Nephron (organoid): ENCODE data around the gene FN1.

ENCODE experiments used
- H3K27ac Mint-ChIP-seq, 3 experiments: 2 replicates each; pipeline ENCODE4 v1.8.0; 2020; ENCODE audit warnings: mixed read lengths in 3 of 3, mild to moderate bottlenecking in 2 of 3, moderate library complexity in 1 of 3
- H3K27me3 Mint-ChIP-seq: 2 replicates; pipeline ENCODE4 v1.8.0; 2021; ENCODE audit warnings: low read depth, mild to moderate bottlenecking, moderate library complexity, mixed read lengths
- H3K36me3 Mint-ChIP-seq: 2 replicates; pipeline ENCODE4 v1.8.0; 2020; ENCODE audit warnings: low read depth, mixed read lengths
- H3K4me1 Mint-ChIP-seq: 2 replicates; pipeline ENCODE4 v1.8.0; 2020; ENCODE audit warnings: mixed read lengths
- H3K4me3 Mint-ChIP-seq, 3 experiments: 2 replicates each; pipeline ENCODE4 v1.8.0; 2020; ENCODE audit warnings: mild to moderate bottlenecking in 3 of 3, mixed read lengths in 3 of 3, moderate library complexity in 2 of 3
- H3K9me3 Mint-ChIP-seq: 2 replicates; pipeline ENCODE4 v1.8.0; 2020; ENCODE audit warnings: mixed read lengths
- TF ChIP-seq, protein P1 (sequence below), 3 experiments: fragments of 200-600 bp; sonication (generic); IDR thresholded peaks; one replicate each; pipeline ENCODE4 v1.5.0; 2021; ENCODE audit warnings: antibody characterized with exemption in 3 of 3; ENCODE audit not compliant: unreplicated experiment in 3 of 3

Gene FN1

DNA sequence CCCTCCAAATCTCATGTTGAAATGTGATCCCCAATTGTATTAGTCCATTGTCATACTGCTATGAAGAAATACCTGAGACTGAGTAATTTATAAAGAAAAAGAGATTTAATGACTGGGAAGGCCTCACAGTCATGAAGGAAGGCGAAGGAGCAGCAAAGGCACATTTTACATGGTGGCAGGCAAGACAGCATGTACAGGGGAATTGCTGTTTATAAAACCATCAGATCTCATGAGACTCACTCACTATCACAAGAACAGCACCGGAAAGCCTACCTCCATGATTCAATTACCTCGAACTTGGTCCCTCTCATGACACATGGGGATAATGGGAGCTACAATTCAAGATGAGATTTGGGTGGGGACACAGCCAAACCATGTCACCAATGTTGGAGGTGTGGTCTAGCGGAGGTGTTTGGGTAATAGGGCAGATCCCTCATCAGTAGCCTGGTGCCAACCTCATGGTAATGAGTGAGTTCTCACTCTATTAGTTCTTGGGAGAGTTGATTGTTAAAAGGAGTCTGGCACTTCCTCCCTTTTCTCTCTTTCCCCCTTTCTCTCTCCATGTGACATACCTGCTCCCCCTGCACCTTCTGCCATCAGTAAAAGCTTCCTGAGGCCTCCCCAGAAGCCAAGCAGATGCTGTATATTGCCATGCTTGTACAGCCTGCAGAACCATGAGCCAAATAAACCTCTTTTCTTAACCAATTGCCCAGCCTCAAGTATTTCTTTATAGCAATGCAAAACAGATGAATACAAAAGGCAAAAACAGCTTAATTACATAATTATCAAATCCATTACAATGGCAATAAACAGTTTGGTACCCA lies 14.5 kb upstream of the FN1 start:
- Mint-ChIP-seq H3K27ac (peak overlapping the region in 1 of 3 experiments; percentile 47), H3K4me3 (no peak overlapping the region), H3K36me3 (no peaks in the 10 kb centered on the region), H3K9me3 (no peaks in the 10 kb centered on the region), H3K4me1 (peaks cover 4% of the 10 kb centered on the region), H3K27me3 (no peaks in the 10 kb centered on the region)
- TF ChIP-seq, protein P1, sequence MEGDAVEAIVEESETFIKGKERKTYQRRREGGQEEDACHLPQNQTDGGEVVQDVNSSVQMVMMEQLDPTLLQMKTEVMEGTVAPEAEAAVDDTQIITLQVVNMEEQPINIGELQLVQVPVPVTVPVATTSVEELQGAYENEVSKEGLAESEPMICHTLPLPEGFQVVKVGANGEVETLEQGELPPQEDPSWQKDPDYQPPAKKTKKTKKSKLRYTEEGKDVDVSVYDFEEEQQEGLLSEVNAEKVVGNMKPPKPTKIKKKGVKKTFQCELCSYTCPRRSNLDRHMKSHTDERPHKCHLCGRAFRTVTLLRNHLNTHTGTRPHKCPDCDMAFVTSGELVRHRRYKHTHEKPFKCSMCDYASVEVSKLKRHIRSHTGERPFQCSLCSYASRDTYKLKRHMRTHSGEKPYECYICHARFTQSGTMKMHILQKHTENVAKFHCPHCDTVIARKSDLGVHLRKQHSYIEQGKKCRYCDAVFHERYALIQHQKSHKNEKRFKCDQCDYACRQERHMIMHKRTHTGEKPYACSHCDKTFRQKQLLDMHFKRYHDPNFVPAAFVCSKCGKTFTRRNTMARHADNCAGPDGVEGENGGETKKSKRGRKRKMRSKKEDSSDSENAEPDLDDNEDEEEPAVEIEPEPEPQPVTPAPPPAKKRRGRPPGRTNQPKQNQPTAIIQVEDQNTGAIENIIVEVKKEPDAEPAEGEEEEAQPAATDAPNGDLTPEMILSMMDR (IDR thresholded peaks at IDR 0.05; ENCODE audit: unreplicated experiment in 3 of 3), result no peak

DNA sequence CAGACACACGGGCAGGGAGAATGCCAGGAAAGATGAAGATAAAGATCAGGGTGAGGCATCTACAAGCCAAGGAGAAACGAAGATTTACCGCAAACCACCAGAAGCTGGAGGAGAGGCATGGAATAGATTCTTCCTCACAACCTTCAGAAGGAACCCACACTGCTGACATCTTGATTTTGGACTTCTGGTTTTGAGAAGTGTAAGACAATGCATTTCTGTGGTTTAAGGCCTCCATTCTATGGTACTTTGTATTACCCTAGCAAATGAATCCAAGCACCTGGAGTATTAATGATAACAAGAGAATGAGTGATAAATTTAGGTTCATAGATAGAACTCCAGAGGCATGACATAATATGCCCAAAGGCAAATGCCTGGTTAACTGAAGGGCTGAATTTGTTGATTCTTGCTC lies 11.8 kb upstream of the FN1 start:
- TF ChIP-seq, protein P1 (IDR thresholded peaks at IDR 0.05; ENCODE audit: unreplicated experiment in 3 of 3), result no peak
- Mint-ChIP-seq H3K4me1 (peaks cover 4% of the 10 kb centered on the region), H3K27ac (no peak overlapping the region), H3K9me3 (no peaks in the 10 kb centered on the region), H3K27me3 (no peaks in the 10 kb centered on the region), H3K36me3 (no peaks in the 10 kb centered on the region), H3K4me3 (no peak overlapping the region)

DNA sequence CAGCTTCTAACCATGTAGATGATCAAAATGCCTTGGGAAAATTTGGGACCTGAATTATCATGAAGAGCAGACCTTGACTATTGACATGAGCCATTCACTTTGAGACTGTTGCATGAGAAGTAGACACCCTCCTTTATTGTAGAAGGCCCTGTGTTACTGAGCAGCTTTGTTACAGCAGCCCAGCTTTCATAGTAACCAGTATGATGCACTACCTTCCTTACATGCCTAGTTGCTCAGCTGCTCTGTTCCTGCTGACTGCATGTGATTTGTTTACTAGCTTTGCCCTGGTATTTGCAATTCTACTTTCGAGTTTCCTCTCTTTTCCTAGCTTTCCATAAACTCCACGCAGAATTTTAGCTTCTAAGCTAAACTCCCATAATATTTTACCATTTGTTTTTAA lies 11.2 kb upstream of the FN1 start:
- H3K4me3 Mint-ChIP-seq, result no peak overlapping the region
- no peaks in the 10 kb centered on the region for H3K36me3 Mint-ChIP-seq
- peaks cover 4% of the 10 kb centered on the region for H3K4me1 Mint-ChIP-seq
- H3K27ac Mint-ChIP-seq, result no peak overlapping the region
- H3K27me3 Mint-ChIP-seq, result no peaks in the 10 kb centered on the region
- TF ChIP-seq, protein P1 (IDR thresholded peaks at IDR 0.05; ENCODE audit: unreplicated experiment in 3 of 3), result no peak
- H3K9me3 Mint-ChIP-seq, result no peaks in the 10 kb centered on the region

DNA sequence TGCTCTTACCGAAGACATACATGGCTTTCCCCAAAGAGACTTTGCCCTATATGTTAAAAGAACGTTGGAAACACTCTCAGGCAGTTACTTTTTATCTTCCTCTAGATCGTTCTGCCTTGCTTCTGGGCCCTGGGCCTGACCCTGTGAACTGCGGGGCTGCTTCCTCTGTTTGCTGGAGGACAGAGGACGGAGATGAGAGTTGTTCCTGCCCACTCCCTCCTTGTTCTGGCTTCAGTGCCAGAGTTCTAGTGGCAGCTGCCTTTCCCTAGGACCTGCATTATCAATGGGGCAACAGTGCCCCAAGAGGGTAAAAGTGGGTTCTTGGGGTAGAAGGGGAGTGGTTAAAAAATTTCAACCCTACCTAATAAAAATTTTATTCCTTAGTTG lies 6.5 kb upstream of the FN1 start:
- Mint-ChIP-seq H3K36me3 (no peaks in the 10 kb centered on the region), H3K4me1 (peaks cover 11% of the 10 kb centered on the region), H3K27ac (no peak overlapping the region), H3K9me3 (no peaks in the 10 kb centered on the region), H3K4me3 (no peak overlapping the region), H3K27me3 (peaks cover 4% of the 10 kb centered on the region)
- TF ChIP-seq, protein P1 (IDR thresholded peaks at IDR 0.05; ENCODE audit: unreplicated experiment in 3 of 3), result no peak

DNA sequence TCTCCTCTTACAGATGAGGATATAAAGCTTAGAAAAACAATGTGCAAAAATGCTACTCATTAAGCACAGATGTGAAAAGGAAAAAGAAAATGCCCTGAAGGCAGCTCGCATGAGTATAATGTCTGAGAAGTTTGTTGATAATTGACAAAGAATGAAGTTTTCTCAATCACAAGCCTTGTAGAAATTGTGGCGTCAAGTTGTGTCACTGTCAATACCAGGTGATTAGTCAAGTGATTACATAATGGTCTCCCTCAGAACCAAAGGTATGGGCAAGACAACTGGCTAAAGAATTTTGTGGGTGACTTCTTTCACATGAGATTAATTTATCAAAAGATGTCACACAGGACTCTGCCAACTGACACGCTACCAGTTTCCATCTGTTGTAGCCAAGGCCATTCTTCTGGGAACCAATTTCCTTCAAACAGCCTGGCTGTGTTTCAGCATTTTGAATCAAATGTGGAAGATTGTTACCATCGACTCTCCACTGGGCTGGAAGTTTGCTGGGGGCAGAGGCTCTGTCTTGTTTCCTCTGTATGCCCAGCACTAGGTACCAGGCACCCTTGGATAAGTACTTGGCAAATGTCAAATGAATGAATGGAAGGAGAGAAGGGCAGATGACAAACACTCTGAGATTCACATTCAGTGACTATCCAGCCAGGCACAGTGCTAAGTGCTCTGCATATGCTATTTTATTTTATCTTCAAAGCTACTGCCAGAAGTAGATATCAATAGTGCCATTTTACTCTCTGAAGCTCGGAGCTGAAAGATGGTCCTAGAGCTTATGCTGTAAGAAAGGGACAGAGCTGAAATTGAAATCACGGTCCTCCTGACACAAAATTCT lies 5.9 kb upstream of the FN1 start:
- TF ChIP-seq, protein P1 (IDR thresholded peaks at IDR 0.05; ENCODE audit: unreplicated experiment in 3 of 3), result no peak
- Mint-ChIP-seq H3K27me3 (peaks cover 9% of the 10 kb centered on the region), H3K36me3 (no peaks in the 10 kb centered on the region), H3K27ac (no peak overlapping the region), H3K4me3 (no peak overlapping the region), H3K4me1 (peaks cover 16% of the 10 kb centered on the region), H3K9me3 (no peaks in the 10 kb centered on the region)
